H1 (cell line): ENCODE data around the gene RPLP2. TPM values are rescaled to one million over a fixed set of nuclear protein-coding genes. Genes with fewer than 3 reads are reported as not detected.

ENCODE experiments used
- CTCF ChIA-PET: fragments of 300-600 bp; sonication (Branson Sonifier 250); formaldehyde crosslinking; loops from one replicate; lab custom pipeline; 2021; ENCODE audit not compliant: partially characterized antibody; lab: Charles Lee
- POLR2A ChIA-PET: fragments of 300-600 bp; sonication (Branson Sonifier 250); formaldehyde crosslinking; loops from one replicate; lab custom pipeline; 2021; ENCODE audit warnings: inconsistent platforms; ENCODE audit not compliant: partially characterized antibody; lab: Charles Lee
- DNase-seq, 2 experiments: peaks; one replicate each; pipeline versions ENCODE4 v3.0.0 to v3.0.0-alpha.2; 2010 to 2022; ENCODE audit warnings: low spot score in 2 of 2, low read depth in 1 of 2, mixed read lengths in 1 of 2
- FAIRE-seq: peaks from 2 replicates; lab custom pipeline; 2011; peaks lifted over from hg19 to GRCh38; lab: Jason Lieb, UNC
- H2AFZ ChIP-seq: 2 replicates; pipeline ENCODE4 v1.8.1; 2012; ENCODE audit warnings: low read length, inconsistent platforms
- H2AK5ac ChIP-seq: 2 replicates; pipeline ENCODE4 v1.6.1; 2013; ENCODE audit warnings: low read depth, low read length
- H2BK120ac ChIP-seq: replicated peaks from 2 replicates; pipeline ENCODE3; 2013; ENCODE audit warnings: low read depth, low read length, inconsistent platforms
- H2BK12ac ChIP-seq: 2 replicates; pipeline ENCODE4 v1.6.1; 2013; ENCODE audit warnings: low read depth, low read length
- H2BK15ac ChIP-seq: 2 replicates; pipeline ENCODE4 v1.6.1; 2013; ENCODE audit warnings: low read length
- H2BK20ac ChIP-seq: 2 replicates; pipeline ENCODE4 v1.6.1; 2013; ENCODE audit warnings: low read length
- H2BK5ac ChIP-seq: 2 replicates; pipeline ENCODE4 v1.6.1; 2013; ENCODE audit warnings: low read depth, low read length
- H3K14ac ChIP-seq: 2 replicates; pipeline ENCODE4 v1.6.1; 2013; ENCODE audit warnings: inconsistent platforms; ENCODE audit not compliant: insufficient read length
- H3K18ac ChIP-seq: 2 replicates; pipeline ENCODE4 v1.6.1; 2013; ENCODE audit warnings: low read length; ENCODE audit errors: extremely low read depth
- H3K23ac ChIP-seq: 2 replicates; pipeline ENCODE4 v1.6.1; 2013; ENCODE audit warnings: inconsistent platforms; ENCODE audit not compliant: insufficient read length
- H3K23me2 ChIP-seq: 2 replicates; pipeline ENCODE4 v1.6.1; 2013; ENCODE audit warnings: low read depth, low read length
- H3K27ac ChIP-seq: 2 replicates; pipeline ENCODE4 v1.6.1; 2011; ENCODE audit warnings: low read depth, low read length, inconsistent platforms
- H3K27me3 ChIP-seq, 4 experiments: replicated peaks in 1 of 4; 1 replicate in 1 of 4; 2 replicates in 3 of 4; pipeline versions ENCODE4 v1.6.1 to v1.8.1; 2011 to 2013; ENCODE audit warnings: low read length in 3 of 4, mild to moderate bottlenecking in 3 of 4, inconsistent platforms in 2 of 4, mixed read lengths in 2 of 4, moderate library complexity in 1 of 4; ENCODE audit not compliant: control insufficient read depth in 3 of 4, insufficient read depth in 3 of 4; ENCODE audit errors: extremely low read depth in 1 of 4
- H3K36me3 ChIP-seq, 4 experiments: 2 replicates each; pipeline versions ENCODE4 v1.6.1 to v1.8.1; 2011 to 2013; ENCODE audit warnings: mild to moderate bottlenecking in 4 of 4, low read length in 3 of 4, moderate library complexity in 2 of 4, control low read depth in 1 of 4, inconsistent platforms in 1 of 4; ENCODE audit not compliant: insufficient read depth in 4 of 4, control insufficient read depth in 2 of 4
- H3K4ac ChIP-seq: replicated peaks from 2 replicates; pipeline ENCODE3; 2013; ENCODE audit warnings: low read length, low read depth, mixed read lengths, inconsistent platforms; ENCODE audit not compliant: insufficient read length
- H3K4me1 ChIP-seq, 4 experiments: replicated peaks in 1 of 4; 1 replicate in 1 of 4; 2 replicates in 3 of 4; pipeline versions ENCODE4 v1.6.1 to v1.8.1; 2011 to 2013; ENCODE audit warnings: low read length in 3 of 4, inconsistent platforms in 2 of 4, mixed read lengths in 1 of 4; ENCODE audit not compliant: insufficient read depth in 4 of 4, control insufficient read depth in 3 of 4
- H3K4me2 ChIP-seq, 2 experiments: 2 replicates each; pipeline versions ENCODE4 v1.6.1 to v1.8.1; 2011 to 2013; ENCODE audit warnings: low read depth in 2 of 2, low read length in 2 of 2, control low read depth in 1 of 2, inconsistent platforms in 1 of 2, mild to moderate bottlenecking in 1 of 2; ENCODE audit not compliant: insufficient read depth in 1 of 2
- H3K4me3 ChIP-seq, 4 experiments: fragments of 200-600, 300-600 bp in 1 of 4; sonication (generic), shearing (Covaris generic), sonication (Bioruptor Twin) in 1 of 4; 2 replicates each; pipeline versions ENCODE4 v1.5.1 to v1.8.1; 2011 to 2016; ENCODE audit warnings: low read length in 4 of 4, low read depth in 3 of 4, control low read depth in 2 of 4, inconsistent platforms in 2 of 4, mild to moderate bottlenecking in 2 of 4, mixed read lengths in 1 of 4, moderate library complexity in 1 of 4; ENCODE audit not compliant: insufficient read depth in 2 of 4; ENCODE audit errors: extremely low read depth in 1 of 4
- H3K56ac ChIP-seq: replicated peaks from 2 replicates; pipeline ENCODE3; 2013; ENCODE audit warnings: low read depth, mild to moderate bottlenecking, mixed read lengths, low read length, inconsistent platforms; ENCODE audit not compliant: insufficient read length
- H3K79me1 ChIP-seq: 2 replicates; pipeline ENCODE4 v1.6.1; 2013; ENCODE audit warnings: low read depth, low read length, control low read depth
- H3K79me2 ChIP-seq, 2 experiments: 2 replicates each; pipeline versions ENCODE4 v1.6.1 to v1.8.1; 2012 to 2013; ENCODE audit warnings: low read length in 2 of 2, mild to moderate bottlenecking in 2 of 2, inconsistent platforms in 1 of 2; ENCODE audit not compliant: insufficient read depth in 2 of 2, control insufficient read depth in 1 of 2
- H3K9ac ChIP-seq, 4 experiments: replicated peaks in 1 of 4; 1 replicate in 1 of 4; 2 replicates in 3 of 4; pipeline versions ENCODE4 v1.6.1 to v1.8.1; 2011 to 2013; ENCODE audit warnings: low read depth in 3 of 4, low read length in 3 of 4, control low read depth in 2 of 4, mild to moderate bottlenecking in 2 of 4, moderate library complexity in 2 of 4, inconsistent platforms in 1 of 4; ENCODE audit errors: extremely low read depth in 1 of 4
- H3K9me3 ChIP-seq, 2 experiments: 2 replicates each; pipeline versions ENCODE4 v1.6.1 to v1.8.1; 2012 to 2013; ENCODE audit warnings: mild to moderate bottlenecking in 2 of 2, moderate library complexity in 2 of 2, control low read depth in 1 of 2, inconsistent platforms in 1 of 2, low read depth in 1 of 2, low read length in 1 of 2, mixed read lengths in 1 of 2; ENCODE audit not compliant: insufficient read depth in 2 of 2
- H4K20me1 ChIP-seq, 2 experiments: replicated peaks in 1 of 2; 2 replicates each; pipeline versions ENCODE3 to v1.8.1; 2011 to 2013; ENCODE audit warnings: inconsistent platforms in 2 of 2, low read length in 2 of 2, mild to moderate bottlenecking in 1 of 2; ENCODE audit not compliant: insufficient read depth in 2 of 2, control insufficient read depth in 1 of 2
- H4K5ac ChIP-seq: 2 replicates; pipeline ENCODE4 v1.6.1; 2013; ENCODE audit warnings: low read length, low read depth, mixed read lengths, inconsistent platforms; ENCODE audit not compliant: insufficient read length
- H4K8ac ChIP-seq: 2 replicates; pipeline ENCODE4 v1.8.0; 2013; ENCODE audit warnings: mild to moderate bottlenecking, moderate library complexity, low read length, inconsistent platforms; ENCODE audit not compliant: insufficient read depth; ENCODE audit errors: extremely low read depth
- H4K91ac ChIP-seq: replicated peaks from 2 replicates; pipeline ENCODE3; 2013; ENCODE audit warnings: low read length, mixed read lengths, inconsistent platforms; ENCODE audit not compliant: insufficient read length
- POLR2A ChIP-seq, 2 experiments: IDR thresholded peaks; 1 replicate in 1 of 2; 2 replicates in 1 of 2; pipeline ENCODE4 v1.6.1; 2011; ENCODE audit warnings: low read depth in 2 of 2, low read length in 2 of 2, mild to moderate bottlenecking in 2 of 2; ENCODE audit errors: control extremely low read depth in 1 of 2
- POLR2AphosphoS5 ChIP-seq: IDR thresholded peaks from 2 replicates; pipeline ENCODE4 v1.6.1; 2011; ENCODE audit warnings: low read depth, low read length
- TAF1 ChIP-seq: IDR thresholded peaks from 2 replicates; pipeline ENCODE4 v1.6.1; 2011; ENCODE audit warnings: mild to moderate bottlenecking, low read depth, low read length
- WGBS, 2 experiments: shearing (Covaris generic) in 1 of 2; methylation state at CpG; one replicate each; pipeline versions ENCODE4 v1.1.6 to v1.1.7; 2013 to 2015; ENCODE audit warnings: low lambda C conversion rate in 2 of 2, mixed read lengths in 2 of 2, inconsistent platforms in 1 of 2, low coverage in 1 of 2, missing lambda C conversion rate in 1 of 2; ENCODE audit not compliant: insufficient replicate concordance in 2 of 2, insufficient coverage in 1 of 2, insufficient read length in 1 of 2; ENCODE audit errors: extremely low coverage in 1 of 2, missing lambda C conversion rate in 1 of 2; 5-methylcytosine and 5-hydroxymethylcytosine counted together
- polyA plus RNA-seq, 7 experiments: library from polyadenylated mRNA; depleted of rRNA in 3 of 7; stranded (reverse) in 5 of 7; unstranded in 2 of 7; fragments of >200 nt in 5 of 7; fragments of 200-250 nt in 2 of 7; gene quantifications; 1 replicate in 5 of 7; 2 replicates in 1 of 7; 4 replicates in 1 of 7; pipeline versions ENCODE4 v1.2.1 to v1.2.3, GENCODE V29; 2011 to 2013; ENCODE audit warnings: missing spikeins in 2 of 7, mixed read lengths in 2 of 7
- total RNA-seq: library from RNA; stranded (reverse); fragmentation: NEBNext Ultra II Directional; extraction: Animal tissue kit (Norgen Biotek cat#: 25700); gene quantifications from 2 replicates; pipeline ENCODE4 v1.2.1, GENCODE V29; 2021

The RPLP2 gene
- total and polyA plus RNA-seq, 2 of the 8 experiments (the other 6 are each of a cell fraction or from before 2014, with no cell fraction given): 1,789 to 2,106 TPM

DNA sequence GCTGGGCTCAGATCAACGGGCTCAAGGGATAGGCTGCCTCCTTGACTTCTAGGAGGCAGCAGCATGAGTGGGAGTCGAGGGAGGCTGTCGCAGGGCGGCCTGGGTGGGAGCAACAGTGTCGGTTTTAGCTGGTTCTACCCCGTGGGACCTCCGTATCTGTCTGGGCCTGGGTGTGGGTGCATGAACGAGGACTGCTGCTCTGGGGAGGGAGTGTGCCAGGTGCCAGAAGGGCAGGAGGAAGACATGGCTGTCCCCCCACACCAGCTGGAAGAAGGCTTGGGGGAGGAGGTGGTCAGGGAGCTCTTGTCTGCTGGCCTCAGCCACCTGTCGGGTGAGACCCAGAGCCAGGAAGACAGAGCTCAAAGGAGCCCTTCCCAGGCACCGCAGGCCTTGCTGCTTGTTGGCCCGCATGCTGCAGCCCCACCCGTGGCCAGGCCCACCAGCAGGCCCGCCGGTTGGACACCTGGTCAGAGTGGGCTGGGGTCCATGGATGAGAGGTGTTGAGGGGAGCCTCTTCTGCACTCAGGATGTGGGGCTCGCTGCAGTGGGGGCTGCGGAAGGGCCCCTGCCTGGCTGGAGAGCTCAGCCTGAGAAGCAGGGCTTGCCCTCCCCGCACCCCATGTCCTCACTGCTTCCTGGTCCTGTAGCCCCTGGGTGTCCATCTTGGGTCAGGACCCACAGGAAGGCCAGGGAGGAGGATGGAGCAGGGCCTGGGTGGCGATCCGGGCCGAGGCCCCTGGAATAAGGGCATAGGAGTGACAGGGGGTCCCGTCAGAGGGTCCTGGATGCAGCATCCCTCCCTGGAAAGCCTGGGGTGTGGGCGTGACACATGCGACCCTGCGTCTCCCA is 23.3 kb upstream of the RPLP2 start:
- H3K9me3 ChIP-seq: no peaks in the 10 kb centered on the region
- peak overlapping the region; percentile 93; the same call in 1 of the 2 replicates for H2BK20ac ChIP-seq
- no peaks in the 10 kb centered on the region; a peak in 2 of 8 replicates for H3K36me3 ChIP-seq
- POLR2A ChIA-PET: interaction anchor here (0.7 to 53.0 kb wide), 14 partner anchors 10 to 246 kb away, joined by 3 to 1917 read pairs (median 4); partner anchors contain the start of genes CD151, CRACR2B, GATD1 and PNPLA2
- DNase-seq (no peak), FAIRE-seq (no peak)
- H3K4me1 ChIP-seq: peaks cover 0 to 35% (median 22%) of the 10 kb centered on the region in 4 experiments; a peak in 6 of 7 replicates
- H3K14ac ChIP-seq: no peak overlapping the region
- no peak overlapping the region; a peak in 1 of 7 replicates for H3K9ac ChIP-seq
- no peak overlapping the region for H3K4me3 ChIP-seq
- no peak overlapping the region for H2BK120ac ChIP-seq
- H2AFZ ChIP-seq: no peak overlapping the region
- H2BK15ac ChIP-seq: no peak overlapping the region
- TF ChIP-seq TAF1 (no peak), POLR2AphosphoS5 (peak; percentile 15; the same call in 1 of the 2 replicates), POLR2A (IDR thresholded peaks at IDR 0.05; ENCODE audit: control extremely low read depth in 1 of 2, low read depth in 2 of 2, low read length in 2 of 2) (peak in 1 of 2 experiments; percentile 20; a peak in 1 of 3 replicates)
- TF ChIP-seq, all 59 proteins: peak for 2
- no peak overlapping the region for H3K56ac ChIP-seq
- no peak overlapping the region for H3K27ac ChIP-seq
- H2BK12ac ChIP-seq: no peak overlapping the region
- no peak overlapping the region for H4K8ac ChIP-seq
- no peaks in the 10 kb centered on the region; the same call in 1 of the 2 replicates for H3K23me2 ChIP-seq
- H4K91ac ChIP-seq: peak overlapping the region; percentile 7
- no peak overlapping the region for H3K18ac ChIP-seq
- H2BK5ac ChIP-seq: no peak overlapping the region
- no peaks in the 10 kb centered on the region for H3K79me2 ChIP-seq
- peaks cover 2 to 13% of the 10 kb centered on the region in 2 experiments for H4K20me1 ChIP-seq
- H3K79me1 ChIP-seq: no peaks in the 10 kb centered on the region; the same call in 1 of the 2 replicates
- H2AK5ac ChIP-seq: peak overlapping the region; percentile 48; the same call in 1 of the 2 replicates
- H3K27me3 ChIP-seq: no peaks in the 10 kb centered on the region; a peak in 1 of 7 replicates
- CTCF ChIA-PET: interaction anchor here (0.5 to 1.7 kb wide), 12 partner anchors 9 to 422 kb away, joined by 3 to 6 read pairs (median 4); no protein-coding TSS in a partner anchor
- H4K5ac ChIP-seq: no peak overlapping the region
- no peak overlapping the region for H3K23ac ChIP-seq
- H3K4me2 ChIP-seq: no peak overlapping the region
- H3K4ac ChIP-seq: no peak overlapping the region
- 87% methylated on average over 19 of the region's 24 CpGs; no CpG with 5 or more reads in 1 of the 2 experiments for WGBS, 2 experiments
